GM18507 (cell line): ENCODE measurements around the gene CCT6A.
"Not testable (repeated sequence)": the region's sequence is repeated elsewhere in the genome, so short reads cannot be mapped to it uniquely, and the experiment has no call there.

Source experiments
- DNase-seq: peaks from one replicate; pipeline ENCODE4 v3.0.0; 2011; ENCODE audit warnings: low read depth; ENCODE audit not compliant: insufficient read length; ENCODE audit errors: extremely low spot score
- FAIRE-seq: peaks from 2 replicates; lab custom pipeline; 2011; peaks lifted over from hg19 to GRCh38; lab: Jason Lieb, UNC

The CCT6A gene

GRCh38 chr7:56051339-56052191 lies at the start of gene CCT6A, which contains the start of gene PSPH:
TSS of gene CCT6A (plus strand) at chr7:56051765. CDS start at chr7:56051849, 84 bp downstream.
TSS of gene PSPH (minus strand) at chr7:56051444. CDS start at chr7:56021212, 30,232 bp downstream.
- DNase-seq (peak; percentile 82), FAIRE-seq (peak; percentile 95)

- DNase-seq (no peak), FAIRE-seq (no peak)
These were observed 47.8 kb upstream of the CCT6A start for GRCh38 chr7:56003749-56004148.

GRCh38 chr7:56007167-56007652 lies 44.4 kb upstream of the CCT6A start:
- DNase-seq (no peak), FAIRE-seq (no peak)

- DNase-seq, result no peak
- FAIRE-seq, result no peak
These were observed 43.7 kb upstream of the CCT6A start for GRCh38 chr7:56007891-56008290.

- FAIRE-seq, result no peak
- no peak for DNase-seq
These were observed 41.9 kb upstream of the CCT6A start for GRCh38 chr7:56009695-56010094.

GRCh38 chr7:56017015-56017414 lies 34.5 kb upstream of the CCT6A start:
- DNase-seq, FAIRE-seq: not testable (repeated sequence)

- DNase-seq (no peak), FAIRE-seq (no peak)
These were observed 32.1 kb upstream of the CCT6A start for GRCh38 chr7:56019501-56019900.

GRCh38 chr7:56023500-56023899 lies 28.1 kb upstream of the CCT6A start:
- no peak for FAIRE-seq

GRCh38 chr7:56026538-56026937 lies 25.0 kb upstream of the CCT6A start:
- no peak for FAIRE-seq
- DNase-seq, result no peak

More at GRCh38 chr7:56023500-56023899, 28.1 kb upstream of the CCT6A start:
- no peak for DNase-seq

- FAIRE-seq (no peak), DNase-seq (no peak)
These were observed 22.5 kb upstream of the CCT6A start for GRCh38 chr7:56028942-56029630.

- FAIRE-seq, result no peak
- no peak for DNase-seq
These were observed 21.2 kb upstream of the CCT6A start for GRCh38 chr7:56030340-56030739.

- not testable (repeated sequence) for FAIRE-seq
These were observed 20.0 kb upstream of the CCT6A start for GRCh38 chr7:56031556-56031955.

GRCh38 chr7:56032578-56032977 lies 19.0 kb upstream of the CCT6A start:
- FAIRE-seq, DNase-seq: not testable (repeated sequence)

More at GRCh38 chr7:56031556-56031955, 20.0 kb upstream of the CCT6A start:
- DNase-seq, result not testable (repeated sequence)

- DNase-seq (peak; percentile 57), FAIRE-seq (peak; percentile 78)
These were observed 17.7 kb upstream of the CCT6A start for GRCh38 chr7:56033671-56034432.

GRCh38 chr7:56040730-56041129 lies 10.8 kb upstream of the CCT6A start:
- DNase-seq, result no peak
- FAIRE-seq, result no peak

- FAIRE-seq, result not testable (repeated sequence)
These were observed 5.8 kb upstream of the CCT6A start for GRCh38 chr7:56045758-56046157.

GRCh38 chr7:56046721-56047445 lies 4.7 kb upstream of the CCT6A start:
- DNase-seq, result no peak
- no peak for FAIRE-seq

More at GRCh38 chr7:56045758-56046157, 5.8 kb upstream of the CCT6A start:
- not testable (repeated sequence) for DNase-seq

- not testable (repeated sequence) for FAIRE-seq
These were observed 4.0 kb upstream of the CCT6A start for GRCh38 chr7:56047446-56048116.

More at GRCh38 chr7:56047446-56048116, 4.0 kb upstream of the CCT6A start:
- DNase-seq, result not testable (repeated sequence)
